PC-3 (cell line): ENCODE results near the gene LILRB3. TPM values are rescaled to one million over a fixed set of nuclear protein-coding genes. Genes with fewer than 3 reads are reported as not detected.
A peak's percentile ranks its signal among the peaks of the same experiment; 100 is the strongest.

ENCODE experiments used
- ATAC-seq: fragments of 200-7000 bp; cut with Tn5 transposase; 2 replicates; pipeline ENCODE4 v1.9.1; 2020; ENCODE audit warnings: mild to moderate bottlenecking, moderate library complexity
- BruUV-seq: library from RNA; stranded (reverse); fragments of 400-500 nt; replicated peaks from 2 replicates; lab custom pipeline; 2021; lab: Mats Ljungman, UMichigan
- CTCF ChIA-PET: fragments of 300-600 bp; sonication (Branson Sonifier 250); formaldehyde crosslinking; loops from one replicate; lab custom pipeline; 2022; ENCODE audit warnings: antibody characterized with exemption; lab: Charles Lee
- POLR2A ChIA-PET: fragments of 300-600 bp; sonication (Branson Sonifier 250); formaldehyde crosslinking; loops from one replicate; lab custom pipeline; 2022; ENCODE audit warnings: antibody characterized with exemption; ENCODE audit not compliant: unreplicated experiment; lab: Charles Lee
- DNase-seq: peaks from one replicate; pipeline ENCODE4 v3.0.0-alpha.2; 2015
- H2AFZ ChIP-seq: fragments of 300-600 bp; sonication (generic); 2 replicates; pipeline ENCODE4 v1.6.0; 2016; ENCODE audit warnings: antibody characterized with exemption, low read length
- H3F3A ChIP-seq: fragments of 300-600 bp; sonication (generic); one replicate; pipeline ENCODE4 v1.6.0; 2017; ENCODE audit warnings: antibody characterized with exemption, low read length, control low read depth, mild to moderate bottlenecking; ENCODE audit not compliant: unreplicated experiment
- H3K27ac ChIP-seq: fragments of 300-600 bp; sonication (generic); 2 replicates; pipeline ENCODE4 v1.5.1; 2016; ENCODE audit warnings: mild to moderate bottlenecking, low read length
- H3K27me3 ChIP-seq: fragments of 300-600 bp; sonication (generic); 2 replicates; pipeline ENCODE4 v1.6.1; 2016; ENCODE audit warnings: low read length, mixed read lengths
- H3K36me3 ChIP-seq: fragments of 300-600 bp; sonication (generic); 2 replicates; pipeline ENCODE4 v1.6.1; 2016; ENCODE audit warnings: low read depth, mixed run types, low read length, mixed read lengths
- H3K4me1 ChIP-seq: fragments of 300-600 bp; sonication (generic); 2 replicates; pipeline ENCODE4 v1.5.1; 2016; ENCODE audit warnings: low read length; ENCODE audit not compliant: insufficient read depth
- H3K4me2 ChIP-seq: fragments of 300-600 bp; sonication (generic); 2 replicates; pipeline ENCODE4 v1.6.0; 2016; ENCODE audit warnings: low read length
- H3K4me3 ChIP-seq: fragments of 300-600 bp; sonication (generic); 2 replicates; pipeline ENCODE4 v1.5.1; 2016; ENCODE audit warnings: mild to moderate bottlenecking, low read length, mixed read lengths
- H3K79me2 ChIP-seq: fragments of 300-600 bp; sonication (generic); 2 replicates; pipeline ENCODE4 v1.6.1; 2017; ENCODE audit warnings: low read length, mixed read lengths
- H3K9ac ChIP-seq: fragments of 300-600 bp; sonication (generic); 2 replicates; pipeline ENCODE4 v1.6.0; 2016; ENCODE audit warnings: mild to moderate bottlenecking, low read length
- H3K9me2 ChIP-seq: fragments of 300-600 bp; sonication (generic); replicated peaks from 2 replicates; pipeline ENCODE4 v1.6.1; 2016; ENCODE audit warnings: mixed run types, low read length, mixed read lengths
- H3K9me3 ChIP-seq: fragments of 300-600 bp; sonication (generic); 2 replicates; pipeline ENCODE4 v1.6.1; 2016; ENCODE audit warnings: low read length, mixed read lengths
- H4K20me1 ChIP-seq: fragments of 300-600 bp; sonication (generic); 2 replicates; pipeline ENCODE4 v1.6.1; 2016; ENCODE audit warnings: low read length, mixed read lengths
- EZH2 ChIP-seq: fragments of 300-600 bp; sonication (generic); IDR thresholded peaks from one replicate; pipeline ENCODE4 v1.6.1; 2017; ENCODE audit warnings: antibody characterized with exemption, mild to moderate bottlenecking, low read length; ENCODE audit not compliant: unreplicated experiment
- EZH2phosphoT487 ChIP-seq: fragments of 300-600 bp; sonication (generic); IDR thresholded peaks from 2 replicates; pipeline ENCODE4 v1.6.1; 2018; ENCODE audit warnings: mild to moderate bottlenecking, antibody characterized with exemption, low read length, borderline replicate concordance
- intact Hi-C: fragments of 100-400 bp; cut with micrococcal nuclease; formaldehyde crosslinking; loops from 2 replicates; pipeline ENCODE4 v1.9.0; 2023
- total RNA-seq: library from RNA; depleted of rRNA; stranded (reverse); fragments of >200 nt; gene quantifications from 2 replicates; pipeline ENCODE4 v1.2.3, GENCODE V29; 2014
- TF ChIP-seq, protein P1 (sequence below): fragments of 300-600 bp; sonication (generic); conservative IDR thresholded peaks from 2 replicates; pipeline ENCODE4 v1.5.1; 2017; ENCODE audit warnings: antibody characterized with exemption, low read depth, mild to moderate bottlenecking, low read length

LILRB3 gene
- total RNA-seq, 1 experiment from 2014 or later, result not detected

DNA sequence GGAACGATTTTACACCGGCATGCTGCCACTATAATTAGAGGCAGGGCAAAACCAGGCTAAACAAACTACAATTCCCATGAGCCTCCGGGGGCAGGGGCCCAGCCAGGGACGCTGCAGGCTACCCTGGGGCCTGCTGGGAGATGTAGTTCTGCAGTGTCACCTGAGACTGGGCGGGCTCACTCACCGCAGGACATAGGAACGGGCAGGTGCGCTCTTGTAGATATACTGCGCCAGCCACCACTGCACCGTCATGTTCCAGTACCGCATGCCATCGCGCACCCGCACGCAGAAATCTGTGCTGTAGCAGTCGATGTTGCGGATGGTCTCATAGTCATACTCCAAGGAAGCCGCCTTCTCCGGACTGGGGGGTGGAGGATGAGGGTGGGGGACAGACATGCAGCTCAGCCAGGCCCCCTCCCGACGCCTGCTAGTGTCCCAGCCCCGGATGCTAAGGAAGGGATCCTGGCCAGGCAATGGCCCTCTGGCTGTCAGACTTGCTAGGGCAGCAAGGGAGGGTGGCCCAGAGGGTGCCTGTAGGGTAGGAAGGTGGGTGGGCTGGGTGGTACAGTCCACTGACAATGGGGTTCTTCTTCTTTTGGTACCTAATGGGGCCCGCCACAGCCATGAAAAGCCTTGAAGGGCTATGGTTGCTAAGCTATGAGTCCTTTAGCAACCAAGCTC, 44.1 kb downstream of the LILRB3 start:
- ATAC-seq (peak; percentile 68; the same call in 1 of the 2 replicates), DNase-seq (peak; percentile 42)
- Histone ChIP-seq H4K20me1 (no peaks in the 10 kb centered on the region), H3K4me2 (no peak overlapping the region), H3K4me1 (no peaks in the 10 kb centered on the region), H3K27me3 (no peaks in the 10 kb centered on the region), H3K9me2 (no peaks in the 10 kb centered on the region), H3K27ac (no peak overlapping the region), H2AFZ (no peak overlapping the region), H3K4me3 (no peak overlapping the region), H3K9me3 (no peaks in the 10 kb centered on the region), H3K36me3 (peaks cover 21% of the 10 kb centered on the region), H3K9ac (no peak overlapping the region), H3F3A (no peaks in the 10 kb centered on the region), H3K79me2 (no peaks in the 10 kb centered on the region)
- POLR2A ChIA-PET, result no interaction called here
- CTCF ChIA-PET, result no interaction called here
- intact Hi-C loops, result no loop called here
- no TSS peak for BruUV-seq
- TF ChIP-seq EZH2phosphoT487, result no peak
- TF ChIP-seq EZH2, result no peak
- TF ChIP-seq, protein P1, sequence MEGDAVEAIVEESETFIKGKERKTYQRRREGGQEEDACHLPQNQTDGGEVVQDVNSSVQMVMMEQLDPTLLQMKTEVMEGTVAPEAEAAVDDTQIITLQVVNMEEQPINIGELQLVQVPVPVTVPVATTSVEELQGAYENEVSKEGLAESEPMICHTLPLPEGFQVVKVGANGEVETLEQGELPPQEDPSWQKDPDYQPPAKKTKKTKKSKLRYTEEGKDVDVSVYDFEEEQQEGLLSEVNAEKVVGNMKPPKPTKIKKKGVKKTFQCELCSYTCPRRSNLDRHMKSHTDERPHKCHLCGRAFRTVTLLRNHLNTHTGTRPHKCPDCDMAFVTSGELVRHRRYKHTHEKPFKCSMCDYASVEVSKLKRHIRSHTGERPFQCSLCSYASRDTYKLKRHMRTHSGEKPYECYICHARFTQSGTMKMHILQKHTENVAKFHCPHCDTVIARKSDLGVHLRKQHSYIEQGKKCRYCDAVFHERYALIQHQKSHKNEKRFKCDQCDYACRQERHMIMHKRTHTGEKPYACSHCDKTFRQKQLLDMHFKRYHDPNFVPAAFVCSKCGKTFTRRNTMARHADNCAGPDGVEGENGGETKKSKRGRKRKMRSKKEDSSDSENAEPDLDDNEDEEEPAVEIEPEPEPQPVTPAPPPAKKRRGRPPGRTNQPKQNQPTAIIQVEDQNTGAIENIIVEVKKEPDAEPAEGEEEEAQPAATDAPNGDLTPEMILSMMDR, result no peak

DNA sequence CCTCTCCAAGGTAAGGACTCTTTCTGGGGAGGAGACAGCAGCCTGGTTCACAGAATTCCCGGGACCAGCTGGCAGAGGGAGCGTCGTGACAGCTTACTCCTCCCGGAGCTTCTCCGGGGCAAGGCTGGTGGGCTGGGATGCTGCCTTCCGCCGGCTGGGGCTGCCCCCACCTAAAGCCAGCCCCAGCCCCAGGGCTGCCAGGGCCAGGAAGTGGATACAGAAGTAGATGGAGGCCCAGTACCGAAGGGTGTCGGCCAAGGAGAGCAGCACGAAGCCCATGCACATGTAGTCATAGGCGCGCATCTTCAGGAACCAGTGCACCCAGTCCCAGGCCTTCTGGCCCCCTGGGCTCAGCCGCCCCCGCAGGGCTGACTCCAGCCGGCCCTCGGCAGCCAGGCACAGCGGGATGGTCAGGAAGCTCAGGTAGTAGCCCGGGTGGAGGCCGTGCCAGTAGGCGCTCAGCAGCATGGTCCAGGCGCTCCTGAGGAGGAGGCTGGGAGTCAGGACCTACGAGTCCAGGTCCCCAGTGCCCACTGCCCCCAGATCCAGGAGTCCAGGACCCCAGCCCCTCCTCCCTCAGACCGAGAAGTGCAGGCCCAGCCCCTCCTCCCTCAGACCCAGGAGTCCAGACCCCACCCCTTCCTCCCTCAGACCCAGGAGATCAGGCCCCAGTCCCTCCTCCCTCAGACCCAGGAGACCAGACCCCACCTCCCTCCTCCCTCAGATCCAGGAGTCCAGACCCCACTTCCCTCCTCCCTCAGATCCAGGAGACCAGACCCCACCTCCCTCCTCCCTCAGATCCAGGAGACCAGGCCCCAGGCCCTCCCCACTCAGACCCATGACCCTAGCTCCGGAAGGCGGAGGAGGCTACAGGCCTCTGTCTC, 48.6 kb downstream of the LILRB3 start:
- H3K4me3 ChIP-seq, result no peak overlapping the region
- no peaks in the 10 kb centered on the region for H3F3A ChIP-seq
- TF ChIP-seq EZH2 (no peak), EZH2phosphoT487 (no peak)
- TF ChIP-seq, protein P1, result no peak
- no peak overlapping the region for H2AFZ ChIP-seq
- no peaks in the 10 kb centered on the region for H3K9me2 ChIP-seq
- peaks cover 10% of the 10 kb centered on the region; the same call in 1 of the 2 replicates for H3K4me1 ChIP-seq
- peak; percentile 1 for DNase-seq
- ChIA-PET CTCF (interaction anchor here (1.0 to 1.3 kb wide), 3 partner anchors 15 kb away, joined by 3 to 4 read pairs (median 3); partner anchors contain the start of gene MBOAT7), POLR2A (interaction anchor here (0.7 to 1.3 kb wide), 2 partner anchors 15 kb away, joined by 3 to 5 read pairs; partner anchors contain the start of gene MBOAT7)
- ATAC-seq, result no peak
- no peak overlapping the region for H3K4me2 ChIP-seq
- H3K9me3 ChIP-seq, result no peaks in the 10 kb centered on the region
- H3K79me2 ChIP-seq, result no peaks in the 10 kb centered on the region
- peaks cover 11% of the 10 kb centered on the region for H3K36me3 ChIP-seq
- H3K9ac ChIP-seq, result no peak overlapping the region
- BruUV-seq, result no TSS peak
- H4K20me1 ChIP-seq, result no peaks in the 10 kb centered on the region
- intact Hi-C loops, result loop anchor here (2.0 kb wide), 1 partner anchor 15 kb away; the partner anchor contains the start of gene MBOAT7
- H3K27me3 ChIP-seq, result no peaks in the 10 kb centered on the region
- no peak overlapping the region for H3K27ac ChIP-seq
